NOMO-1 treated with DMSO at 0.1 percent for 48 hours (cell line): ENCODE measurements around the gene RPUSD3.
A peak's percentile ranks its signal among the peaks of the same experiment; 100 is the strongest.

Source experiments
- DNase-seq: peaks from one replicate; lab custom pipeline; 2025; ENCODE audit not compliant: unreplicated experiment; lab: John Stamatoyannopoulos, UW

RPUSD3 gene

GRCh38 chr3:9834520-9835380 is 9.1 kb downstream of the RPUSD3 start:
- no peak for DNase-seq

GRCh38 chr3:9833078-9833477 is 10.7 kb downstream of the RPUSD3 start:
- DNase-seq: no peak

GRCh38 chr3:9831253-9831652 is 12.6 kb downstream of the RPUSD3 start:
- no peak for DNase-seq

GRCh38 chr3:9828801-9829755 is 14.7 kb downstream of the RPUSD3 start:
- no peak for DNase-seq

- no peak for DNase-seq
Measured at GRCh38 chr3:9826815-9827573, 16.8 kb downstream of the RPUSD3 start.

- DNase-seq: no peak
Measured at GRCh38 chr3:9825451-9826040, 18.3 kb downstream of the RPUSD3 start.

- DNase-seq: no peak
Measured at GRCh38 chr3:9820946-9821345, 22.9 kb downstream of the RPUSD3 start.

- DNase-seq: no peak
Measured at GRCh38 chr3:9820543-9820942, 23.3 kb downstream of the RPUSD3 start.

GRCh38 chr3:9818666-9819335 is 25.0 kb downstream of the RPUSD3 start:
- no peak for DNase-seq

- no peak for DNase-seq
Measured at GRCh38 chr3:9817436-9817835, 26.4 kb downstream of the RPUSD3 start.

- DNase-seq: no peak
Measured at GRCh38 chr3:9815986-9816385, 27.8 kb downstream of the RPUSD3 start.

GRCh38 chr3:9812870-9813483 is 30.8 kb downstream of the RPUSD3 start:
- DNase-seq: no peak

- DNase-seq: no peak
Measured at GRCh38 chr3:9810846-9811245, 33.0 kb downstream of the RPUSD3 start.

GRCh38 chr3:9810433-9810770 is 33.4 kb downstream of the RPUSD3 start:
- no peak for DNase-seq

- DNase-seq: peak; percentile 79
Measured at GRCh38 chr3:9809615-9810432, 34.0 kb downstream of the RPUSD3 start, which contains the start of gene TTLL3. Gene TTLL3 (plus strand): TSS chr3:9810262. CDS start chr3:9810662, 400 bp downstream.

GRCh38 chr3:9809239-9809614 is 34.6 kb downstream of the RPUSD3 start:
- no peak for DNase-seq

- DNase-seq: peak; percentile 65
Measured at GRCh38 chr3:9808345-9809037, 35.3 kb downstream of the RPUSD3 start.

GRCh38 chr3:9807981-9808344 is 35.8 kb downstream of the RPUSD3 start:
- no peak for DNase-seq
